ENCODE data around the gene DRG1. TPM values are rescaled to one million over a fixed set of nuclear protein-coding genes. Genes with fewer than 3 reads are reported as not detected.
"Not testable (repeated sequence)": the region's sequence is repeated elsewhere in the genome, so short reads cannot be mapped to it uniquely, and the experiment has no call there.

The DRG1 gene
- total RNA-seq, 1 donor from 2014 or later = 44.5 TPM

DNA sequence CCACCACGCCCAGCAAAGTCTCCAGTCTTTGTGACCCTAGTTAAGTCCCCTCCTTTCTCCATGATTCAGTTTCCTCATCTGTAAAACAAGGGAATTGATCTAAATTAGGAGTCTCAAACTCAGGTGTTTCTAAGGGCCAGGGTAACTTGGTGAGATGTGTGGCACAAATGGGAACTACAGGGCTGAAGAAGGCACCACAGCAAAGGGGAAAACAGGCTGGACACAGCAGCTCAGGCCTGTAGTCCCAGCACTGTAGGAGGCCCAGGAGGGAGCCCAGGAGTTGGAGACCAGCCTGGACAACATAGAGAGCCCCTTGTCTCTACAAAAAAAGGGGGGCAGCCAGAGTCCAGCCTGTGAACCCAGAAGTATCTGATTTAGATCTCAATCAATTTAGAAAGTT lies 37.7 kb upstream of the DRG1 start:
- no peak overlapping the region for H3K27ac ChIP-seq
- DNase-seq = no peak
- H3K4me1 ChIP-seq = no peaks in the 10 kb centered on the region
- no peaks in the 10 kb centered on the region for H3K9me3 ChIP-seq
- TF ChIP-seq CTCF (IDR thresholded peaks at IDR 0.05) = no peak
- H3K27me3 ChIP-seq (ENCODE audit: low read depth) = no peaks in the 10 kb centered on the region
- intact Hi-C loops (cut with DNase I) = no loop called here
- no peak for ATAC-seq
- H3K36me3 ChIP-seq = no peaks in the 10 kb centered on the region
- H3K4me3 ChIP-seq = no peak overlapping the region

- intact Hi-C loops (cut with DNase I) = no loop called here
- ATAC-seq = no peak
- H3K36me3 ChIP-seq = no peaks in the 10 kb centered on the region
- no peak overlapping the region for H3K27ac ChIP-seq
- H3K27me3 ChIP-seq (ENCODE audit: low read depth) = no peaks in the 10 kb centered on the region
- no peak overlapping the region for H3K4me3 ChIP-seq
- H3K4me1 ChIP-seq = no peaks in the 10 kb centered on the region
- DNase-seq = no peak
- H3K9me3 ChIP-seq = no peaks in the 10 kb centered on the region
- no peak for TF ChIP-seq CTCF (IDR thresholded peaks at IDR 0.05)
Observed at GRCh38 chr22:31363885-31364465, 35.4 kb upstream of the DRG1 start.

DNA sequence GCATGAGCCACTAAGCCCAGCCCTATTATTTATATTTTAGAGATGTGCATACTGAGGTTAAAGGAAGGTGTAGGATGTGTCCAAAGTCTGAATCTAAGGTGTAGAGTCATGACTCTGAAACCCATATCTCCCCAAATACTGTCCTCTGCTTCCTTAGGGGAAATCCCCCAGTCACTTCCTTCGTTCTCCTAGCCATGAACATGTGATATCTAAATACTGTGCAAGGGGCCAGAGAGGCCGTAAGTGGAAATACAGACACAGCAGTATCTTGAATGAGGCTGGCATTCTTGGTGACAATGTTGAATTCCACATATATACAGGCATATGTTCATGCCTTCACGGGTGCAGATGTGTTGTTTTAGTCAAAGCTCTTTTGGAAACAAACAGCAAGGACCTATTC lies 32.0 kb upstream of the DRG1 start:
- no peak for TF ChIP-seq CTCF (IDR thresholded peaks at IDR 0.05)
- Histone ChIP-seq H3K4me3 (no peak overlapping the region), H3K27ac (no peak overlapping the region), H3K36me3 (no peaks in the 10 kb centered on the region), H3K9me3 (no peaks in the 10 kb centered on the region), H3K27me3 (ENCODE audit: low read depth) (no peaks in the 10 kb centered on the region), H3K4me1 (no peaks in the 10 kb centered on the region)
- intact Hi-C loops (cut with DNase I) = no loop called here
- no peak for ATAC-seq
- DNase-seq = no peak

- Histone ChIP-seq H3K9me3 (no peaks in the 10 kb centered on the region), H3K4me3 (no peak overlapping the region), H3K4me1 (no peaks in the 10 kb centered on the region), H3K27ac (no peak overlapping the region), H3K27me3 (ENCODE audit: low read depth) (no peaks in the 10 kb centered on the region), H3K36me3 (no peaks in the 10 kb centered on the region)
- ATAC-seq (no peak), DNase-seq (no peak)
- intact Hi-C loops (cut with DNase I) = no loop called here
- no peak for TF ChIP-seq CTCF (IDR thresholded peaks at IDR 0.05)
Observed at GRCh38 chr22:31377612-31378011, 21.8 kb upstream of the DRG1 start.

GRCh38 chr22:31378123-31378522 lies 21.3 kb upstream of the DRG1 start:
- no peak for TF ChIP-seq CTCF (IDR thresholded peaks at IDR 0.05)
- H3K4me3 ChIP-seq = no peak overlapping the region
- intact Hi-C loops (cut with DNase I) = no loop called here
- H3K27me3 ChIP-seq (ENCODE audit: low read depth) = no peaks in the 10 kb centered on the region
- ATAC-seq = no peak
- H3K27ac ChIP-seq = no peak overlapping the region
- DNase-seq = no peak
- H3K9me3 ChIP-seq = no peaks in the 10 kb centered on the region
- H3K36me3 ChIP-seq = no peaks in the 10 kb centered on the region
- H3K4me1 ChIP-seq = no peaks in the 10 kb centered on the region

- intact Hi-C loops (cut with DNase I); ATAC-seq; H3K4me1 ChIP-seq; H3K9me3 ChIP-seq; H3K36me3 ChIP-seq; H3K27ac ChIP-seq; H3K27me3 ChIP-seq (ENCODE audit: low read depth); DNase-seq; H3K4me3 ChIP-seq: not testable (repeated sequence)
Observed at GRCh38 chr22:31378651-31379050, 20.8 kb upstream of the DRG1 start.
